NOMO-1 treated with dmso at 0.1 percent for 144 hours (cell line): ENCODE results near the gene SYT9.
A peak's percentile ranks its signal among the peaks of the same experiment; 100 is the strongest.

Experiments
- DNase-seq: peaks from one replicate; lab custom pipeline; 2025; ENCODE audit not compliant: unreplicated experiment; lab: John Stamatoyannopoulos, UW

Gene SYT9

DNA sequence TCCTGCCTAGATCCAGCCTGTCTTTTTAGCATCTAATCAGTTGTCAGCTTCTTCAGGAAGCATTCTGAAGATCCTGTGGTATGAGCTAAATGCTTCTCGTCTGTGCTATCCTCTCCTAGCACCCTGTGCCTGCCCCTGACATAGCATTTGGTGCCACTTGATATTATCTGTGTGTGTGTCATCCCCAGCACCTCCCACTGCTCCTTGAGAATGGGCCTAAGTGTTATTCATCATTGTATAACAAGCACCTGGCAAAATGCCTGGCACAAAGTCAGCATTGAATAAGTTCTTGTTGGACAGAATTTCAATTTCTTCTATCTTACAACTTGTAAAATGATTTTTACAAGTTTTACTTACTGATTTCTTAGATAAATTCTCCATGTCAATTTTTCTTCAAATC is 205.5 kb downstream of the SYT9 start:
- DNase-seq: no peak

DNA sequence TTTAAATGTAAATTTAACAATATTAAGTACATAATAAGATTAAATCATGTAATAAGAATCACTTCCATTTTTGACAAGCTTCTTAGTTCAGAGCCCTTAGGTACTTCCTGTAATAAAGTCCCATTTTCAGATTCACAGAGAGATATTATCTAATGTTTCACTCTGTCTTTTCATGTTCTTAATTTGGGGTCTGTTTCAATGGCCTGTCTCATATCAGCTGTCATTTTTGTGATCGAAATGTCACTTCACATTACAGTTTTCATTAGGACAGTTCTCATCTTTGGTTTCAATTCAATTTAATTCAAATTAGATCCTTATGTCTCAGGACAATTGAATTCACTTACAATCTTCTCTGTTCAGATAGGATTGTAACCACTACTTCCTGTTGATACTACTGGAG is 211.0 kb downstream of the SYT9 start:
- DNase-seq: no peak

DNA sequence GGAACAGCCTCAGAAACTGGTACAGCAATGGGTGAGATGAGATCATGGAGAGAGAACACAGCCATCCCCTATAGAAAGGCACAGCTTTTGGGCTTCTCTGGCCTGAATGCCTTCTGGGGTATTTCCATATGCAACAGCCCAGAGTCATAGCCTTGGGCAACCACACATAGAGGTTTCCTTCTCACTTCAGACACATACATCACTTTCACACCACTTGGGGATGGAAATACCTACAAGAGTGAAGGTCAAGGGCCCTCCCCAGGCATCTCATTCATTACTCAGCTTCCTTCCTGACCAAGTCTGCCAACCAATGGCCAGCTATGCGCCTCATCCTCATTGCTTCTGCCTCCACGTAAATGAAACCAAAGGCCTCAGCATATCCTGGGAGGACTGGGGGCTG is 215.9 kb downstream of the SYT9 start:
- DNase-seq: no peak

DNA sequence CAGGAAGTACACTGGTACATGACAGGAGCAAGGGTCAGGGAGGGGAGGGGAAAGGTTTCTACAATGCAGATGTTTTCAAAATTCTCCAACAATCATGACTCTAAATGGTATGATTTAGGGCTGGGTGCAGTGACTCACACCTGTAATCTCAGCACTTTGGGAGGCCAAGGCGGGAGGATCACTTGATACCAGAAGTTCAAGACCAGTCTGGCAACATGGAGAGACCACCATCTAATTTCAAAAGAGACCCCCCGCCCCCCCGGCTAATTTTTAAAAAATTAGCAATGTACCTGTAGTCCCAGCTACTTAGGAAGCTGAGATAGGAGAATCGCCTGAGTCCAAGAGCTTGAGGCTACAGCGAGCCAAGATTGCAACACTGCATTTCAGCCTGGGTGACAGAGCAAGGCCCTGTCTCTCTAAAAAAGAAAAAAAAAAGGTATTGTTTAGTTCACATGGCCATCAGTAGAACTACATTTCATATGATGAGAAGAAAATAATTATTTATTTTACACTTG is 217.7 kb downstream of the SYT9 start:
- DNase-seq: no peak

DNA sequence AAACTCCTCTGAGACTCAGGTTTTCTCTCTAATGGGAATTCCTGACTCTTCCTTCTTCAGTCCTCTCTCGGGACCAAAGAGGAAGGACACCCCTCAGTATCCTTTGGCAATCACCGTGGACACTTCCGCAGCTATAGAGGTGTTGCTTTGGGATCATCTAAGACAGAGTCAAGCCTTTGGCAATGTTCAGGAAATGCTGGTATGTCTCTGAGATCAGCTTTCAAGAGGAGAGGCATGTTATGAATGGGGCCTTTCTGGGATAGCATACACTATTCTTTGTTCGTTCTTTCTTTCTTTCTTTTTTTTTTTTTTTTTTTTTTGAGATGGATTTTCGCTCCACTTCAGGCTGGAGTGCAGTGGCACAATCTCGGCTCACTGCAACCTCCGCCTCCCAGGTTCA is 219.4 kb downstream of the SYT9 start:
- no peak for DNase-seq

- no peak for DNase-seq
Observed at GRCh38 chr11:7473717-7474116, 222.0 kb downstream of the SYT9 start.

- DNase-seq: no peak
Observed at GRCh38 chr11:7480113-7480512, 228.4 kb downstream of the SYT9 start.

- no peak for DNase-seq
Observed at GRCh38 chr11:7484131-7484530, 232.4 kb downstream of the SYT9 start.

- no peak for DNase-seq
Observed at GRCh38 chr11:7484645-7485044, 232.9 kb downstream of the SYT9 start.

DNA sequence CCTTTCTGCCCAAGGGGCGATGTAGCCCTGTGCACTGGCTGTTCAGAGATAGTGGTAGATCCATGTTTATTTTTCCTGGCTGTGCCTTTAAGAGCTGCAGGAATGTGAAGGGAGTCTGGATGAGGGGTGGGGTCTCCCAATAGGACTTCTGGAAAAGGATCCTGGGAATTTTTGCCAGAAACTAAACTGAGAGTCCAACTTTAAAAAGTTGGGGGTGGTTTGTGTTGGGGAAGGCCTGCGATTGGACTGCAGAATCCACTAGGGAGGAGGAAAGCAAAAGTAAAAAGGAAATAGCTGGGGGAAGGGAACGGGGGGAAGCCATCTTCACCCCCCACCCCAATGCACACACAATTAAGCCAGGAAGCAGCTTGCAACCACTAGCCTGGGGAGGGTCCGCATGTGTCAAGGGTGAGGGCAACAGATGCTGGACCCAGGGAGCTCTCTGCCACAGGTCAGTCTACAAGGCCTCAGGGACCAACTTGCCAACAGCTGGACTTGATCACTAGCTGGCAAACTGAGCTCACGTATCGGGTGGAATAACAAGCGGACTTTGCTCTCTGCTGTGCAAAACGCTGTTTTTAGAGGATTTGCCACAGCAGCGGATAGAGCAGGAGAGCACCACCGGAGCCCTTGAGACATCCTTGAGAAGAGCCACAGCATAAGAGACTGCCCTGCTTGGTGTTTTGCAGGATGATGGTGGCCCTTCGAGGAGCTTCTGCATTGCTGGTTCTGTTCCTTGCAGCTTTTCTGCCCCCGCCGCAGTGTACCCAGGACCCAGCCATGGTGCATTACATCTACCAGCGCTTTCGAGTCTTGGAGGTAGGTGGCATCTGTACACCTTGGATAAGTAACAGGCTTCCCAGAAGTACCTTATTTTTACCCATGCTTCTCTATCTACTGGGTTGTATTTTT is 233.7 kb downstream of the SYT9 start, which contains the start of gene OLFML1:
Gene OLFML1, plus strand, starts transcription at position 321 of the 912 bp plus-strand sequence. Its CDS starts 370 bp downstream, at position 691.
- DNase-seq: no peak

GRCh38 chr11:7486098-7486780 is 234.5 kb downstream of the SYT9 start:
- no peak for DNase-seq

- DNase-seq: no peak
Observed at GRCh38 chr11:7486781-7487140, 235.1 kb downstream of the SYT9 start.

DNA sequence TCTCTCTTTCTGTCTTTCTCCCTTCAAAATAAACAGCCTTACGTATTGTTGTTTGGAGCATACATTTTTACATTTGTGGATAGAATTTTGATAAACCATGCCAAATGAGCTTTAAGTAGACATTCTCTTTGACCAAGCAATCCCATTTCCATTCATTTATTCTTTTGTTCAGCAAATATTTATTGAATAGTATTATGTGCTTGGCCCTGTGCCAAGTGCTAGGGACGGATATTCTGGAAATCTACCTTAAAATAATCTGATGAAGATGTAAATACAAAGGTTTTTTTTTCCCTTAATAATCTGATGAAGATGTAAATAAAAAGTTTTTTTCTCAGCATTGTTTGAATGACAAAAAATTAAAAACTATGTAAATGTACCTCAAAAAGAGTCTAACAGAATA is 235.7 kb downstream of the SYT9 start:
- no peak for DNase-seq

- DNase-seq: no peak
Observed at GRCh38 chr11:7488681-7489080, 237.0 kb downstream of the SYT9 start.

- DNase-seq: no peak
Observed at GRCh38 chr11:7489376-7489775, 237.7 kb downstream of the SYT9 start.

GRCh38 chr11:7490054-7490453 is 238.3 kb downstream of the SYT9 start:
- no peak for DNase-seq

DNA sequence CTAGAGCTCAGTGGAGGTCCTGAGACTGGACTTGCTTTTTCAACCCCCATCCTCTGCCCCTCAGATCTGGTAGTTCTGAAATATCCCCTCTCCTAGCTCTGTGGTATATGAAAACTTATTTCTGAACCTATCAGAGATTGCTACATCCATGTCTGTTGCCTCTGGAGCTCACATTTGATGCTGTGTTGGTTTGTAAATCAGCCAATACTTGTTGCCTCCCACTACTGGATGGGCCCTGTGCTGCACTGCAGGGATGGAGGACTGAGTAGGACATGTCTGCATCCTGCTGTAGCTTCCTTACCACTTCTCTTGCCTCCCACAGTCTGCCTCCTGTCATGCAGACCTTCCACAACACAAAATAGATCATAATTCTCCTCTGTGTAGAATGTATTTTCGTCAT is 238.8 kb downstream of the SYT9 start:
- no peak for DNase-seq

- DNase-seq: no peak
Observed at GRCh38 chr11:7492253-7492652, 240.5 kb downstream of the SYT9 start.

GRCh38 chr11:7493670-7494069 is 242.0 kb downstream of the SYT9 start:
- DNase-seq: no peak

DNA sequence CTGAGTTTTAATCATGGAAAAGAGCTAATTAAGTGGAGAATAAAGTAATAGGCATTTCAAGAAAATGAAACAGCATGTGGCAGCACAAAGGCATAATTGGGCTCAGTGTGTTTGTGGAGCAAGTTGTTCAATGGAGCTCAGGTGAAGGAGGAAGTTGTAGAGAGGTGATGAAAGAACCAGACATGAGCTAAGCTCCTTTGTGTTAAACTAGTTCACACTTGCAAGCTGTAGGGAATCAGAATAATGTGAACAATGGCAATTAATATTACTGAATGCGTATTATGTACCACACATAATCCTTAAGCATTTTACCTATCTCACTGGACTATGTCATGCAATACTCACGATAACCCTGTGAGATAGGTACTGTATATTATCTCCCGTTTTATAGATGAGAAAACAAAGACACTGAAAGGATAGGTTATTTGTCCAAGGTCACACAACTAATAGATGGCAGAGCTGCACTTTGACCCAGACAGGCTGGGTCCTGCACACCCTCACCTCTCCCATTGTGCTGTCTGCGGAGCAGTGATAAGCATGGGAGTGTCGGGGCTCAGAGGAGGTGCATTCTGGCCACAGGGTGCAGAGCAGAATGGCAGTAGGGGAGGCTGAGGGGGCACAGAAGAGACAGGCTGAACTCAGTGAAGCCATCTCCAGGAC is 242.5 kb downstream of the SYT9 start:
- DNase-seq: no peak

GRCh38 chr11:7495882-7496551 is 244.3 kb downstream of the SYT9 start:
- peak; percentile 78 for DNase-seq
